Activated CD8-positive, alpha-beta memory T cell treated with anti-CD3 and anti-CD28 coated beads, Interleukin-2, amount 50 U/mL, for 4 hours (primary cell): ENCODE results near the gene SPATA3.
"Not testable (repeated sequence)": the region's sequence is repeated elsewhere in the genome, so short reads cannot be mapped to it uniquely, and the experiment has no call there.

Source experiments
- DNase-seq: peaks from one replicate; pipeline ENCODE4 v3.0.0-alpha.2; 2020

The SPATA3 gene

GRCh38 chr2:230999477-230999876 is 3.6 kb downstream of the SPATA3 start:
- no peak for DNase-seq

GRCh38 chr2:231000211-231000904 is 4.4 kb downstream of the SPATA3 start:
- DNase-seq = no peak

- DNase-seq = no peak
Observed at GRCh38 chr2:231001036-231001435, 5.1 kb downstream of the SPATA3 start.

- no peak for DNase-seq
Observed at GRCh38 chr2:231001921-231002320, 6.0 kb downstream of the SPATA3 start.

- DNase-seq = no peak
Observed at GRCh38 chr2:231002641-231003040, 6.7 kb downstream of the SPATA3 start.

DNA sequence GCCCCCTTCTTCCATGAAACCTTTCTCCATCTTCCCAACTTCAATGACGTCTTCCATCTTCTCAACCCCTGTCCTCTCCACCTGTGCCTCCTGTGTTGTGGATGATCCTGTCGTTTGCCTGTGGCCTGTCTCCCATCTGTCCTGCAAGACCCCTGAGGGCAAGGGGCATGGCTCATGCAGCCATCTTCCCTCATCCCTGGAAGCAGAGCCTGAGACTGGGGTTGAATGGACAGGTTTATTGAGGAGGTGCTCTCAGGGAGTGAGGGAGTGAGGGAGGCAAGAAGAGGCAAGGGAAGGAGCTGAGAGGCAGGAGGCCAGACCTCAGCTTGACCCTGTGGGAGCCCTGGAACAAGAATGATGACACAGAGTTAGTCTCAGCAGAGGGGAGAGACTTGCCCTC is 7.3 kb downstream of the SPATA3 start:
- no peak for DNase-seq

DNA sequence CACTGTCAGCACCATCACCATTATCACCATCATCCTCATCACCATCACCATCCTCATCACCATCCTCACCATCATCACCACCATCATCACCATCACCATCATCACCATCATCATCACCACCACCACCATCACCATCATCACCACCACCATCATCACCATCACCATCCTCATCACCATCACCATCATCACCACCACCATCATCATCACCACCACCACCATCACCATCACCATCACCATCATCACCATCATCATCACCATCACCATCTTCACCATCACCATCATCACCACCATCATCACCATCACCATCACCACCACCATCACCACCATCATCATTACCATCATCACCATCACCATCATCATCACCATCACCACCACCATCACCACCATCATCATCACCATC is 9.0 kb downstream of the SPATA3 start:
- not testable (repeated sequence) for DNase-seq

DNA sequence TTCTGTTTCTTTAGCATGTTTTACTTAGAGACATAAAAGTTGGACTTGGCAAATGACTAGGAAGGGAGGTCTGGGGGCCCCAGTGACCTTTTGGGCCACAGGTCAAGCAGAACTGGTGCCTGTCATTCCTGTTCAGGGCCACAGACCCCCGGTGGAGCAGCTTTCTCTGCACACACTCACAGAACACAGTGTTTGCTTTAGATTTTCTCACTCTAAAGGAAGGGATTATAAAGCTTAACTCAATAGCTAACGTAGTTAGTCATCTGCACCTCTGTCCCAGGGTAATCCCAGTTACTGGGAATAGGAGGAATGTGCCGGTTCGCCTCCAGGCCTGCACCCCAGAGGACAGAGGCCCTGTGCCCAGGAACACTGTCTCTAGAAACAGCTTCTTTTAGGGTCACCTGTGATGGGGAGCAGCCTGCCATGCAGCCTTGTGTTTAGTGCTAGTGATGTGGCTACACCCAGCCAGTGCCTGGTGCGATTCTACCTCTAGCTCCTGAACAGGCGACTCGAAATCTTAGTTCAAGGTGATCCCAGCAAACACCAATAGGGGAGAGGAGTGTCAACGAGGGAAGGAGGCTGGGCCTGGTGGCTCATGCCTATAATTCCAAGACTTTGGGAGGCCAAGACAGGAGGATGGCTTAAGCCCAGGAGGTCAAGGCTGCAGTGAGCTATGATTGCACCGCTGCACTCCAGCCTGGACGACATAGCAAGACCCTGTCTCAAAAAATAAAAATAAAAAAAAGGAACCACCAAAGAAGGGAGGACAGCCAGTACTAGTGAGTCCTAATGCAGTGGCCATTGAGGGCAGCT is 11.6 kb downstream of the SPATA3 start:
- DNase-seq = no peak

- no peak for DNase-seq
Observed at GRCh38 chr2:231008131-231008530, 12.2 kb downstream of the SPATA3 start.

- no peak for DNase-seq
Observed at GRCh38 chr2:231009236-231009919, 13.5 kb downstream of the SPATA3 start.

GRCh38 chr2:231010201-231010730 is 14.3 kb downstream of the SPATA3 start:
- DNase-seq = no peak

DNA sequence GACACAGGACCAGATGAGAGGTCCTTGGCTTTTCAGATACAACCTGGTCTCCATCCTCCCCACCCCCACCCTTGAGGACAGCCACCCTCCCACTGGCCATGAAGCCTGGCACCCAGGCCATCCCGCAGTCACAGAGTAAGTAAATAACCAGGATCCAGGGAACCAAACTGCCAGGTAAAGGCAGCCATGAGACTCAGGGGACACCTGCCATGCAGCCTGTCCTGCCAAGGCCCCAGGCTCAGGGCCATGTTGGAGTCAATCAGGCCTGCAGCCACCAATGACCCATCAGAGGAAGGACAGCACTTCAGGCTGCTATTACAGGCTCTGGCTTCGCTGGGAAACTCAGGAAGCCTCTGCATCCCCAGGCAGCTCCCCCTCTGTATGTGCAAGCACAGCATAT is 15.6 kb downstream of the SPATA3 start:
- DNase-seq = no peak

GRCh38 chr2:231012463-231012862 is 16.5 kb downstream of the SPATA3 start:
- no peak for DNase-seq

- DNase-seq = no peak
Observed at GRCh38 chr2:231013820-231014219, 17.9 kb downstream of the SPATA3 start.

DNA sequence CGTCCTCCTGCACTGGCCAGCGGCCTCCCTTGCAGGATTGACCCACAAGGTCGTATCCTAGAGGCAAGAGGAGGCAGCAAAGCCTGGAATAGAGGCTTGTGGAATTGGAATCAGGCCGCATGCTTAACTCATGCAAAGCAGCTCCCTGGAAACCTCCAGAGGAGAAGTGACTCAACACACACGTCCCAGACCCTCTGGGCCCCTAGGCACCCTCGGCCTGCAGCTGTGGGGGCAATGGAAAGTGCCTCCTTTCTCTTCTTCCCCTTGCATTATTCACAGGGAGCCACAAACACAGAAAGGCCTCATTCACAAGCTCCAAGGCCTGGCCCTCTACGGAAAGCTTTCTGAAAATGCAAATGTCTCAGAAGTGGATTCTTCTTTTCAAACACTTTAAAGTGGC is 19.6 kb downstream of the SPATA3 start:
- DNase-seq = no peak

GRCh38 chr2:231015926-231016325 is 20.0 kb downstream of the SPATA3 start:
- DNase-seq = no peak

GRCh38 chr2:231016566-231017230 is 20.8 kb downstream of the SPATA3 start:
- DNase-seq = no peak

GRCh38 chr2:231017231-231017598 is 21.3 kb downstream of the SPATA3 start:
- DNase-seq = no peak

- no peak for DNase-seq
Observed at GRCh38 chr2:231018184-231018583, 22.3 kb downstream of the SPATA3 start.

GRCh38 chr2:231025059-231025458 is 29.1 kb downstream of the SPATA3 start:
- not testable (repeated sequence) for DNase-seq

GRCh38 chr2:231028889-231029288 is 33.0 kb downstream of the SPATA3 start:
- DNase-seq = no peak

DNA sequence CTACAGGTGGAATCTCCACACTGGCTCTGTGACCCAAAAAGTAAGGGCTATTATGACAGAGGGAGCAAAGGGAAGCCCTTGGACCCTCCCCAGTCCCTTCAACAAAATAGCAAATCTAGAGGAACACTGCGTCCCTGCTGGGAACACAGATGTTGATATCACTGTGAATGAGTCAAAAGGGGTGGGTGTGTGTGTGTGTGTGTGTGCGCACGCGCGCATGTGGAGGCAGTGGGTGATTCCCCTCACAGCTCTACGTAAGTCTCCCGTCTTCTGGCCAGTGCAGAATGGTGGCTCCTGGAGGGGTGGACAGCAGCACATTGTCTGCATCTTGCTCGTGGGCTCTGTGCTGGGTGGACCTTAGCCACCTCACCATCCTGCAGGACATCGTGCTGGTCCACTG is 33.6 kb downstream of the SPATA3 start:
- DNase-seq = no peak

- no peak for DNase-seq
Observed at GRCh38 chr2:231030725-231031124, 34.8 kb downstream of the SPATA3 start.
